GM21526 (cell line): ENCODE data around the gene BRD2.

Source experiments
- ATAC-seq: cut with Tn5 transposase; IDR thresholded peaks from one replicate; pipeline ENCODE4 v1.9.1; 2021; ENCODE audit warnings: moderate library complexity; ENCODE audit not compliant: unreplicated experiment, low FRiP score

Gene BRD2

DNA sequence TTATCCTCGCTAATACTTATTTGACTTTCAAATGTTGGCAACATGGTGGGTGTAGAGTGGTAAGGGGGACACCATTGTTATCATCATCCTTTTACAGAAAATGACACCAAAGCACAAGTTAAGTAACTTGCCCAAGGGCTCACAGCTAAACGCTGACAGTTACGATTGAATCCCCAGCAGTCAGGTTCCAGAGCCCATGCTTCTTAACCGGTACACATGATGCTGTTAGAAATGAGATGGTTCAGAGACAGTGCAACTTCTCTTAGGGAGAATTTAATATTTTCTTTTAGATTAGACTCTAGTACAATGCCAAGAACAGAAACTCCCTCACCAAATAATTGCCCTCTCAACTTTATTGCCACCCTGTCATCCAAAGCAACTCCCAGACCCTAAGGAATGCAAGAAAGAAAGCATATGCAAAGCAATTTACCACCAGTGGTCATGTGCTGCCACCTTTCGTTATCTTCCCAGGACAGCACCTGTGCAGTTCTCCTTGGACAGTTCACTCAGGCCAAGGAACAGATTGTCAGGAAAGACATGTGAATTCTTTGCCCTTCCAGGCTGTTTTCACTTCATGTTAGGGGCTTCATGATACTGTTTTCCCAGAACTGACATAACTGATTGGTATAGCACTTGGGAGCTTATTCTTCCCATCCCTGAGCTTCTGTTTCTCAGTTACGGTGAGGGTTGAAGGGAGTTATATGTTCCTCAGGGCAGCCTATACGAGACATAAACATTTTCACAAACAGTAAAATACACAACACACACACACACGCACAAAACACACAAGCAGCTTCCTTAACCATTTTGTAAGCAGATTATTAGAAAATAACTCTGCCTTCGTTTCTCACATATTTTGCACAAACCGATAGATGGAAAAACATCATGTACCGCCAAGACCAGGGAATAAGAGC, 20.6 kb upstream of the BRD2 start:
- no peak for ATAC-seq

DNA sequence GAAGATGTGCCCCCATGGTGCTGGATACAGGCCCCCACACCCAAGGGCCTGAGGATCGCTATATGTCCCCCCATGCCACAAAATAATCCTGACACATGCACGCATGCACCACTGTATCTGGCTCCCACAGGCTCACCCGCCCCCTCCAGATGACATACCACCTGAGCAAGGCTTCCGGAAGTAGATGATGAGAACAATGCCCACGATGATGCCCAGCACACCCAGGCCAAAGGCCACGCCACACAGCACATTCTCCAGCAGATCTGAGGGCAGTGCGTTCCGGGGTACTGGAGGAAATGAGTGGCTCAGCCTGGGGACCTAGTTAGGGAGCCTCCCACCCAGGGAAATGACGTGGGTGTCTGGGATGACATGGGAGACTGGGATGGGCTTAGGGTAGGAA, 19.3 kb upstream of the BRD2 start:
- ATAC-seq, result no peak

DNA sequence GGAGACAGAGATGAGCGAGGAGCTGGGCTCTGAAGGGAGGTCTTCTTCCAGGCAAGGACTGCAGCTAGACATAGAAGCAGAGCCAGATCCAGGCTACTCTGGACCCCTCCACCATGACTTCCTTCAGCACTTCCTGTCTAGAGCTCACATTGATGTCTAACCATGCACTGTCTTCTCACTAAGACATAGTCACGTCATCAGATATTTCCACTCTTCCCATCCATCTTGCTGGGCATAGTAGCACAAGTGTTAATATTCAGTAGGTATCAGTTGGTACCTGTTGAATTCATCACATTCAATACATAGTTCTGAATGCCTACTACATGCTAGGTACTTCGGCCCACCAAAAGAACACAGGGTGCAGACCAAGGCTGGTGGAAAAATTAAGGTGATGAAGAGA, 18.4 kb upstream of the BRD2 start:
- ATAC-seq, result no peak

DNA sequence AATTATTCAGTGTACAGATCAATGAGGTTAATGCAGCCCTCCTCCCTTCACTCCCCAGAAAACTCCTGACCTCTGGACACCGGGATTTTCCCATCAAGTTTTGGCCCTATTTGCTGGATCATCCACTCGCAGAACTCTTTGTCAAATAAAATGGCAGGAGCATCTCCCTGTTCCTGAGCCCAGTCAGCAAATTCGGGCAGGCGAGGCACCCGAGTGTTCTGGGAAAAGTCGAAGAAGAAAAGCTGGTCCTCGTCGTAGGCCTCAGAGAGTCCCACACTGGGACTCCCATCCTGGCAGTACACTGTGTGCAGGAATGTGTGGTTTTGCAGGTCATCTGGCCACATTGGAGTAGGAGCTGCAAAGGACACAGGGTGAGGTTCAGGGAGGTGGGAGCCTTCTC, 17.9 kb upstream of the BRD2 start:
- no peak for ATAC-seq

DNA sequence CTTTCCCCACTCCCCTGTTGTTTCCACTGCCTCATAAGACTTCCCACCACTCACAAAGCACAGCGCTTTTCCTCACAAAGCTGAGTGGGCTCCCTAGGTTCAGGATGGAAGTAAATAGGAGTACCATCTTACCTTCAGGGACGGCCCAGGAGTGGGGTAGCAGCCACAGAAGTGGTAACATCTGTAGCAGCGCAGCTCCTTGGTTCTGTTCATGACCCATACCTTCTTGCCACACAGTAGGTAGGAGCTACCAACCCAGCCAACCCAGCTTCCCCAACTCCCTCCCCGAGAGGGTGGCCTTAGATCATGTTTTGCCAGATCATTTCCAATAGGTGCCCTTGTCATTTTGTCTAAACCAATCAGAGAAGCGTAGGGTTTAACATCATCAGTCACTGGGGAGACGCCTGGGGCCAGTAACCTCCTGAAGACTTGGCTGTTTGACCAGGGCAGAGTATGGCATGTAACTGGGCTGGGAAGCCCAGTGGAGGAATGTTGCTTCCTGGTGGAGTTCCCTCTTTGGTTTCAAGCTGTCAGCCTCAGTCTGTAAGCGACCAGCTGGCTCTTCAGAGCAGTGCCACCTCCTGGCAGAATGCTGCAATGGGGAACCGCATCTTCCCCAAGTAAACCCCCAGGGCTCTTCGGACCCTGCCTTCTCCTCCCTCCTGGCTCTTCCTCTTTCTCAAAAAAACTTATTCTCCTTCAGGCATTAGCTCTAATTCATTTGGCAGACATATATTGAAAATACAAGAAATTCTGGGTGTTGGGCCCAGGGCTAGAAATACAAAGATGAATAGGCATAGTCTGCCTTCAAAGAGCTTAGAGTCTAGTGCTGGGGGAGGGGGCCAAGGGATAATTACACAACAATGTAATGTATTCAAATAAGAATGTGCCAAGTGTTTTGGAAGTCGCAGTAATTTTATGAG, 15.3 kb upstream of the BRD2 start, which contains the start of gene HLA-DMA:
HLA-DMA (minus strand) TSS at position 281 of the 923 bp plus-strand sequence; CDS start at position 220, 61 bp downstream.
- peak; percentile 68 for ATAC-seq

DNA sequence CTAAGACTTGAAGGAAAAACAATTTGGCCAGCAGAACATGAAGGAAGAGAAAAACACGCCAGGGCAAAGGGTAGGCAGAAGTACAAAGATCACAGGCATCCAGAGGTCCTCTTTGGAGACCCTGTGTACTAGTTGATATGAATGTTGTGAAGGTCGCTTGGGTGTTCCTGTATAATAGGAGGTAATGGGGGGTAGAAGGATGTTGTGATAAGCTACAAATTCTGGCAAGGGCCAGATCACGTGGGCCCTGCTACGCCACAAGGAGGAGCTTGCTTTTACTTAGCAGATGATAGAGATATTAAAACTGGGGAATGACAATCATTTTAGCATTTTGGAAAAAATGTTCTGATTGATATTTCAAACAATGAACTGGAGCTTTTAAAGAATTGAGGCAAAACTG, 14.6 kb upstream of the BRD2 start:
- ATAC-seq, result no peak

DNA sequence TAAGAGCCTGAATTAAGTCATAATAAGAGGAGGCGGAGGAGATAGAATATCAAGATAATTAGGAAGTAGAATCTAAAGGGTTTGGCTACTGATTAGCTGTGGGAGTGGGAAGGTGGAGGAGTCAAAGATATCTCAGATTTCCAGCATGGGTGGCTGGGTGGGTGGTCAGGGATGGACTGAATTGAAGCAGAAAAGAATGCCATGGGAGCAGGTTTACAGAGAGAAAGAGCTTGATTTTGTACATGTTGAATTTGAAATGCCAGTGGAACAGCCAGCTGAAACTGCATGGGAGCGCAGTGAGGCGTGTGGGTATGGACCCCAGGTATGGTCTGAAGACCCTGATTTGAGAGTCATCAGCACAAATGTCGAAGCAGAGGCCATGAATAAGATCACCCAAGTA, 14.1 kb upstream of the BRD2 start:
- no peak for ATAC-seq

GRCh38 chr6:32954986-32955802, 13.2 kb upstream of the BRD2 start:
- no peak for ATAC-seq

DNA sequence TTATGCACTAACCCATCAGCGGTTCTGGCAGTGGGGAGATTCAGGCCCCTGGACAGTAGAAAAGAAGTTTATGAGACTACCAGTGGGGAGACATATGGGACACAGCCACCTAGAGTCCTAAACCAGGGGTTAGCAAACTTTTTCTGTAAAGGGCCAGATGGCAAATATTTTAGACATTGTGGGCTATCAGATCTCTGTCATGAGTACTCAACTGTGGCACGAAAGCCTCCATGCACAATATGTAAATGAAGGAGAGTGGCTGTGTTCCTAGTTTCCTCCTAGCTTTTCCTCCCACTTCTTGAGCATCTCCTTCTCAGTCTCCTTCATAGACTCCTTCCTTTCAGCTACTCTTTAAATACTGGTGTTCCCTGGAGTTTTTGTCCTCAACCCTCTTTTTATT, 12.2 kb upstream of the BRD2 start:
- no peak for ATAC-seq

DNA sequence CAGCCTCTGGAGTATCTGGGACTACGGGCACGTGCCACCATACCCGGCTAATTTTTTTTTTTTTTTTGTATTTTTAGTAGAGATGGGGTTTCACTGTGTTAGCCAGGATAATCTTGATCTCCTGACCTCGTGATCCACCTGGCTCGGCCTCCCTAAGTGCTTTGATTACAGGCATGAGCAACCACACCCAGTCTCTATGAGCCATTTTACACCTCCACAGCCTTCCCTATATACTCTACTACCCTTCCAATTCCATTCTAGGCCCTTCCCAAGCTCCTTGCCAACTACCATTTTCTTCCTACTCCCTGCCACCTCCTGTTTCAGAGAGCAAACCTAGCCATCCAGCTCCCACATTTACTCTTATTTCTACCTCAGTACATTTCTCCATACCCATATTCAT, 7.8 kb upstream of the BRD2 start:
- ATAC-seq, result no peak

DNA sequence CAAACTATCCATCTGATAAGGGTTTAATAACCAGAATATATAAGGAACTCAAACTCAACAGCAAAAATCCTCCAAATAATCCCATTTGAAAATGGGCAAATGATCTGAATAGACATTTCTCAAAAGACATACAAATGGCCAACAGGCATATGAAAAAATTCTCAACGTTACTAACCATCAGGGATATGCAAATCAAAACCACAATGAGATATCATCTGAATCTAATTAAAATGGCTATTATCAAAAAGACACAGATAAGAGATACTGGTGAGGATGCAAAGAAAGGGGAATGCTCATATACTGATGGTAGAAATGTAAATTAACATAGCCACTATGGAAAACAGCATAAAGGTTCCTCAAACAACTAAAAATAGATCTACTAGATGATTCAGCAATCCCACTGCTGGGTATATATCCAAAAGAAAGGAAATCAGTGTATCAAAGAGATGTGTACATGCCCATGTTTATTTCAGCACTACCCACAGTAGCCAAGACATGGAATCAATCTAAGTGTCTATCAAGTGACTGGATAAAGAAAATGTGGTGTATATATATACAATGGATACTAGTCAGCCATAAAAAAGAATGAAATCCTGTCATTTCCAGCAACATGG, 6.1 kb upstream of the BRD2 start:
- ATAC-seq, result no peak

- no peak for ATAC-seq
Measured at GRCh38 chr6:32963866-32964265, 4.5 kb upstream of the BRD2 start.

DNA sequence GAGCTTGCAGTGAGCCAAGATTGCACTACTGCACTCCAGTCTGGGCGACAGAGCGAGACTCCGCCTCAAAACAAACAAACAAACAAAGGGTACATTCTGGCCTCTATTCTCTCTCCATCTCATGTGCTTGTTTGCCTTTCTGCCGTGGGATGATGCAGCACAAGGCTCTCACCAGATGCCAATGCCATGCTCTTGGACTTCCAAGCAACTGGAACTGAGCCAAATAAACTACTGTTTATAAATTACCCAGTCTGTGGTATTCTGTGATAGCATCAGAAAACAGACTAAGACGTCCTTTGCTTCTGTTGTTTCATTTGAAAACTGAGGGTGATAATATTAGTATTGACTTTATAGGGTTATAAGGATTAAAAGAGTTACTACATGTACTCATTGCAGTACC, 3.6 kb upstream of the BRD2 start:
- ATAC-seq, result no peak

DNA sequence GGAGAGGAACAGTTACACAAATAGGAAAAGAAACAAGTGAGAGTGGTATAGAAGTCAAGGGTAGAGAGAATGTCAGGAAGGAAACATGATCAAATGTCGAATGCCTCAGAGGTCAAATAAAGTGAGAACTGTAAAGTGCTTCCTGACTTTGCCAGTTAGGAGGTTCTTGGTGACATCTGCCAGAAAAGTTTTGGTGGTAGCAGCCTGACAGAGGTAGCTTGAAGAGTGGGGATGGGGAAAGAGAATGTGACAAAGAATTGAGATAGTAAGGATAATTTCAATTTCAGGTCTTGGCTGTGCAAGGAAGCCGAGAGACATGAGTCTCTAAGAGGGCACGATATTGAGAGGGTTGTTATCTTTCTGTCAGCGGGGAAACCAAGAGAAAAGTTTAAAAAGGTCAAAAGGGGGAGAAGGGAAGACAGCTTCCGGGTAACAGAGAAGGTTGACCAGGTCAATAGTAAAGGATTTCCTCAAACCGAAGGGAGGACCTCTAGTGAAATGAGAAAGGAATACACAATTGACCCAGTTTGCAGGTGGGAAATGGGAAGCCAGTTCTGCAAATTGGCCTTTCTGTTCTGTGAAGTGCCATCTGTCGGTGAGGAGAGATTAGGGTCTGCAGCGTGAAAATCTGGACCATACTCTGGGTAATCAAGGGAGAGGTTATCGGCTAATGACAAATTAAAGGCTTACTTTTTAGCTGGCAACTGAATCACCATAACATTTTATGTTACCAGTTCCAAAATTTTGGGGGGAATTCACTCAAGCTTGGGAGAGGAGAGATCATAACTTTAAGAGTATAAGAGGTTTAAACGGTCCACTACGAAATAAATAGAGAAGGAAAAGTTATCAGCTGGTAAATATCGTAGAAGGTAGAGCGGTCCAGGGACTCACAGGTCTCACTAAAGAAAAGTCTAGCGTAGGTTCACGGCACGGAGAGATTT, 973 bp upstream of the BRD2 start:
- no peak for ATAC-seq

- no peak for ATAC-seq
Measured at GRCh38 chr6:32968867-32969684, 682 bp downstream of the BRD2 start.

- ATAC-seq, result no peak
Measured at GRCh38 chr6:32969685-32970412, 1.5 kb downstream of the BRD2 start.

GRCh38 chr6:32970413-32971241, 2.2 kb downstream of the BRD2 start:
- ATAC-seq, result no peak
